ENCODE measurements around the gene ADRA2C.

GRCh38 chr4:3786196-3786869 is 20.1 kb downstream of the ADRA2C start:
- peak in 5 of 12 donors; percentile 10 to 37 (median 25) for TF ChIP-seq CTCF (IDR thresholded peaks at IDR 0.05)
- TF ChIP-seq POLR2A (IDR thresholded peaks at IDR 0.05): no peak
